Fibroblast of skin of right biceps (primary cell): ENCODE results near the gene SPAG9.
"Not testable (repeated sequence)": the region's sequence is repeated elsewhere in the genome, so short reads cannot be mapped to it uniquely, and the experiment has no call there.

Experiments used
- DNase-seq: peaks from one replicate; pipeline ENCODE4 v3.0.0-alpha.2; 2013

The SPAG9 gene

DNA sequence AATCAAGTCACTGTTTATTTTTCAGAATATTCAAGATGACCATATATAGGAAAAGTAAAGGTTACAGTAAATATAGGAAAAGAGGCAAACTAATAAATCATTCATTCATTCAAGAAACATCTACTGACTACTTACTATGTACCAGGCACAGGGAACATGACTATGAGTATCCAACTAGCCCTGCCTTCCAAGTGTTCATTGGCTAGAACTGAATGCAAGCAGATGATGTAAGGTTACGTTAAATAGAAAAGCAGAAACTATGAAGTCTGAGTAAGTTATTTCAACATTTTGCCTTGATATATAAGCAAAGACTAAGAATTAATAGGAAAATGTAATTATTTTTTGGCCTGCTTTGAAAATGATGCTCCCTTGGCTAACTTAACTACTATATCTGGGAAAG lies 36.7 kb downstream of the SPAG9 start:
- no peak for DNase-seq

DNA sequence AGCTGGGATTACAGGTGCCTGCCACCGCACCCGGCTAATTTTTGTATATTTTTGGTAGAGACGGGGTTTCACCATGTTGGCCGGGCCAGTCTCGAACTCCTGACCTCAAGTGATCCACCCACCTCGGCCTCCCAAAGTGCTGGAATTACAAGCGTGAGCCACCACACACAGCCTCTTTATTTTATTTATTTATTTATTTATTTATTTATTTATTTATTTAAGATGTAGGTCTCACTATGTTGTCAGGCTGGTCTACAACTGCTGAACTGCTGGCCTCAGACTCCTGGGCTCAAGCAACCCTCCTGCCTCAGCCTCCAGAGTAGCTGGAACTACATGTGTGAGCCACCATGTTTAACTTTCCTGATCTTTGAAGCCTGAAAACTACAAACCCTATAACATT lies 37.3 kb downstream of the SPAG9 start:
- DNase-seq, result not testable (repeated sequence)

DNA sequence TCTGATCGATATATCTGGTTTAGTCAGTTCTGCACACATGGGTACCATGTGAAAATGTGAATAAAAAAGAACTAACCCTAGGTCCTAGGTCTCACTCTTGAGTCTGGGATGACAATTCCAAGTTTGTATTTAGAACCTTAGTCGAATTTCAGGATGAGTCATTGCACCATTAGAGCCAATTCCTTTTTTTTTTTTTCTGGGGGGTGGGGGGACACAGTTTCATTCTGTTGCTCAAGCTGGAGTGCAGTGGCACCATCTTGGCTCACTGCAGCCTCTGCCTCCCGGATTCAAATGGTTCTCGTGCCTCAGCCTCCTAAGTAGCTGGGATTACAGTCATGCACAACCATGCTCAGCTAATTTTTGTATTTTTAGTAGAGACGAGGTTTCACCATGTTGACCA lies 41.6 kb downstream of the SPAG9 start:
- peak; percentile 68 for DNase-seq

DNA sequence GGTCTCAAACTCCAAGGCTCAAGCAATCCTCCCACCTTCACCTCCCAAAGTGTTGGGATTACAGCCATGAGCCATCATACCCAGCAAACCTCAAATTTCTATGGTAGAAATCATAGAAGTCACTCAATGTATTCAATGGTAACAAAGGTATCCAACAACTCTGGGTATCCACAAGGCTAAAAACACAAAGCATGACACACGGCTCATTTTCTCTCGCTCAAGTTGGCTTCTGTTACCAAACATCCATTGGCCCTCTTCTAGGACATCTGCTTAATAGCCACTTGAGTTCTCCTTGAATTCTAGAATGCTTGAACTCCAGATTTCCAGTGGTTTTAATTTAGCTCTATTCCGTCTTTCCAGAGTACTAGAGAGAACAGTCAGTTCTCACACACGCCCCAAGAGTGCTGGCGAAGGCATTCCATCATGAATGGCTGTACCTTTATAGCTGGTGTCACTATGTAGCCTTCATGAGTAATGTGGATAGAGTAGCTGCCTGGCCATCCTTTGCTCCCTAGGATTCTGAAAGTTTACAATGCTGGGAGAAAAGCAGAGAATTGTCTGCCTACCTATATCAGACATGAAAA lies 42.6 kb downstream of the SPAG9 start:
- DNase-seq, result no peak

DNA sequence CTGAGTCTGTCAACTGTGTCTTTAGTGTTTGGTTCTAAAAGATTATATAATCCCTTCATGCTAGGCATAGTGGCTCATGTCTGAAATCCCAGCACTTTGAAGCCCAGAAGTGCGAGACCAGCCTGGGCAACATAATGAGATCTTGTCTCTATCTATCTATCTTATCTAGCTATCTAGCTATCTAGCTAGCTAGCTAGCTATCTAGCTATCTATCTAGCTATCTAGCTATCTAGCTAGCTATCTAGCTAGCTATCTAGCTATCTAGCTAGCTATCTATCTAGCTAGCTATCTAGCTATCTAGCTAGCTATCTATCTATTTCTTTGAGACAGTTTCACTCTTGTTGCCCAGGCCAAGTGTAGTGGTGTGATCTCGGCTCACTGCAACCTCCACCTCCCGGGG lies 43.8 kb downstream of the SPAG9 start:
- DNase-seq, result no peak

DNA sequence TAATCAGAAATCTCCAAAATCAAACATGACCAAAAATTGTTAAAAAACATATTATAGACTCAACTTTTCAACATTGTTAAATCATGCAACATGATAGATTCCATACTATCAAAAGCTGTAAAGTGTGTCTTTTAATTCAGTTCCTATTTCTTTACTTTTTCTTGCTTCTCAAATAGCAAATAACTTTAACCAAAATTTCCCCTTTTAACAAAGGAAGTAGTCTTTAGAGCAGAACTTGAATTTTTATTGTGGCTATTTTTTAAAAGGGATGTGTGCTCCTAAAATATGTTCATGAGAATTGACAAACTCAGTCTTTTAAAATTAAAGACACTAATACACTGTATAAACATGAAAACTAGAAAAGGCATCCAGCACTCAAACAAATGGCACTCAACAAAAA lies 49.1 kb downstream of the SPAG9 start:
- DNase-seq, result no peak

DNA sequence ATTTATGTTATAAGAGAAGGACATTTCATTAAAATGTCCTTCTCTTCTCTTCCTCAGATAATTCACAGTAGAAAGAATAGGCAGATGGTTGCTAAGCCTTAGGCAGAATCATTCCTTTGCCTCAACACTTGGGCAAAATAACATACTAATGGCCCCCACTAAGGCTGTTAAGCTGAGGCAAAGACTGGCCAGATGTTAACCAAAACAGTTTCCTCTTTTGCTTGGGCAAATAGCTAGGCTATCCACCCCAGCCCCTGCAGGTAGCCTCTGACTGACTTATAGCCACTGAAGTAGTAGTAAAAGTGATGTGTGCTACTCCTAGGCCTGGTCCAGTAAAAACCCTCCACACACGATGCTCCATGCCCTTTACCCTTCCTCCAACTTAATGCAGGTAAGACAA lies 55.2 kb downstream of the SPAG9 start:
- no peak for DNase-seq

DNA sequence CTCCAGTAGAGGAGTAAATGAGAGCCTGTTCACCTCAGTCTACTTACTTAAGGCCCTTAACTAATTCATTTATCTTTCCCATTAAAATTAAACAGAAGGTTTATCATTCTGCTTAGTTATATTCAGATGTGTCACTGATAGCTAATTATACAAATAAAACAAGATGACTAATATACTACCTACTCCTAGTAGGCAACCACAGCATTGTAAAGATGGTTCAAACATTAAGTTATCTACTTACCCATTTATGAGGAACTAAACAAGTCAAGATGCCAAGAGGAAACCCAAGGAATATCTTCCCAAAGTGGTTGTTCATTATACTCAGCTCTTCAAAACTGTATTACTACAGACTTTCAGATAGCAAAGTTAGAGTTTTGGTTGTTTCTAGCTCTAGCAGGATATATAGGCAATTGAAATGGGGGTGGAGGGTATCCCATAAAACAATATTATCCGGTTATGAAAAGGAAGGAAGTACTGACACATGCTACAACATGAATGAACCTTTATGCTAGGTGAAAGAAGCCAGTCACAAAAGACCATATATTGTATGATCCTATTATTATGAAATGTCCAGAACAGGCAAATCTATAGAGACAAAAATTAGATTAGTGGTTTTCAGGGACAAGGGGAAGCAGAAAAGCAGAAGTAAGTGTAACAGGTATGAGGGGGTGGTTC lies 56.5 kb downstream of the SPAG9 start:
- DNase-seq, result no peak

DNA sequence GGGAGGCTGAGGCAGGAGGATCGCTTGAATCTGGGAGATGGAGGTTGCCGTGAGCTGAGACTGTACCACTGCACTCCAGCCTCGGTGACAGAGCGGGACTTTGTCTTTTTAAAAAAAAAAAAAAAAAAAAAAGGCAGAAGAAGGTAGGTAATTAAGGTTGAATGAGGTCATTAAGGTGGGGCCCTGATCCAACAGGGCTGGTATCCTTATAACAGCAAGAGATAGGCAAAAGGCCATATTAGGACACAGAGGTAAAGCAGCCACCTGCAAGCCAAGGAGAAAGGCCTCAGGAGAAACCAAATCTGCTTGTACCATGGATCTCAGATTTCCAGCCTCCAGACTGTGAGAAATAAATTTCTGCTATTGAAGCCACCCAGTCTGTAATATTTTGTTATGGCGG lies 60.3 kb downstream of the SPAG9 start:
- no peak for DNase-seq

DNA sequence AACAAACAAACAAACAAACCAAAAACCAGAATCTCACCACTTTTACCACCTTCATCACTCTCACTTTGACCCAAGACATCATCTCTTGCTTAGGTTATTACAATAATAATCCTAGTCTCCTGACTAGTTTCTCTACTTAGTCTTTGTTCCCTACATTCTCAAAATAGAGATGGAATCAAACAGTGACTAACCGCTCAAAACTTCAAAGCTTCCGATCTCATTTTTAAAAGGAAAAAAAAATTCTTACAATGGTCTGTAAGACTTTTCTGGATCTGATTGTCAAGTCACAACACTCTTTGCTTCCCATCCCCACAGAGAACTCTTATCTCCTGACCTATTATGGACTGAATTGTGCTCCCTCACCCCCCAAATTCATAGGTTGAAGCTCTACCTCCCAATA lies 60.9 kb downstream of the SPAG9 start:
- peak; percentile 66 for DNase-seq

DNA sequence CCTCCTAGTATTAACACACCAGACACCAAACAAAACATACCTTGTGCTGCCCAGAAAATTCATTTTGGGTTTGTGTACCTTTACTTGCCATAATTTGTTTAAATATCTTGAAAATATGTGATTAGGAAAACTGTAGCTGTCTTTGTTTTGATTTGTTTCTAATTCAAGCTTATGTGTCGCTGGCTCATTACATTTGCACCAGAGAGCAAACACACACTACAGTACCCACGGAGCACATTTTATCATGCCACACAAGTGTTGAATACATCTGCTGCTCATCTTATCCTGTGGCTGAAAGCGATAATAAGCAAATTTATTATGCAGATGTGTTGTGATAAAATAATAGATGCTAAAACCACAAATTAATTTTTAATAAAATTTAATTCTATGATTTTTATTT lies 63.1 kb downstream of the SPAG9 start:
- DNase-seq, result no peak

DNA sequence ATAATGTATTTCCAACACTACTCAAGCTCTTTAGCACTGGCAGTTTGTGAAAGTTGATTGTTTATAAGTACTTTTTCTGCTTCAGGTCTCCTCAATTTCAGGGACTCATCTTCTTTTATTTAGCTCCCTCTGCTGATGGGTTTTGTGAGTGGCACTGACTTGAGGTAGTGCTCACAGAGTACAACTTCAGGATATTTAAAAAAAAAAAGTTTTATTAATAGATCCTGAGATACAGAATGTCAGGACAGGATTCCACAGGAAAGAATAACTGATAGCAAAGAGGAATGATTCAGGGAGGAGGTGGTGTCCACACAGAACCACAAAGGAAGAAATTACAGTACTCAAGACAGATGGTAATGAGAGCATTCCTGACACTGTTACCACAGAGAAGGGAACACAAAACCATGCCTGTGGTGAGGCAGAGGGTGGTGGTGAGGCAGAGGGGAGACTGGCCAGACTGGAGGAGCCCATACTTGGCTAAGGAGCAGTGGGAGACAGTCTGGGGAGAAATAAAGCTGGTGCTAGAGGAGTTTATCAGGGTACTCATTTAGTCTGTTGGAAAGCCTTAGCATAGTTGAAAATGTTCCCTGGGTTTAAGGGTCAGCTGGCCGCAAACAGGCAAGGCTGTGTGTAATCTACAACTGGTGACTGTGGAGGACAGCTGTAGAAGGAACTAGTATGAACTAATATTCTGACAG lies 63.7 kb downstream of the SPAG9 start:
- DNase-seq, result peak; percentile 92

DNA sequence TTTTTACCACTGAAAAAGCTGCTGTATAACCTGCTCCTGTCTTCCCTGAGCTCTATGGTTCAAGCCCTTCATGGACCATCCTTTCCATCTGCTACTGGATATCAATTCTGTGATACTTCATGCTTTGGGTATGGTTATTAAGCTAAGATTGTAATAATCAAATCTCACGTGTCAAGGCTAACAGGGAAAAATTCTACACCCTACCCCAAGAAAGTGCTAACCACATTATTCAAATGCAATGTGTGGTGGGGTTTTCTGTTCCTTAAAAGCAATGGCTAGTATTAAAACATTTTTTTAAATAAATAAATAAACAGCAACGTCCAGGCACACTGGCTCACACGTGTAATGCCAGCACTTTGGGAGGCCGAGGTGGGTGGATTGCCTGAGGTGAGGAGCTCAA lies 65.9 kb downstream of the SPAG9 start:
- no peak for DNase-seq

DNA sequence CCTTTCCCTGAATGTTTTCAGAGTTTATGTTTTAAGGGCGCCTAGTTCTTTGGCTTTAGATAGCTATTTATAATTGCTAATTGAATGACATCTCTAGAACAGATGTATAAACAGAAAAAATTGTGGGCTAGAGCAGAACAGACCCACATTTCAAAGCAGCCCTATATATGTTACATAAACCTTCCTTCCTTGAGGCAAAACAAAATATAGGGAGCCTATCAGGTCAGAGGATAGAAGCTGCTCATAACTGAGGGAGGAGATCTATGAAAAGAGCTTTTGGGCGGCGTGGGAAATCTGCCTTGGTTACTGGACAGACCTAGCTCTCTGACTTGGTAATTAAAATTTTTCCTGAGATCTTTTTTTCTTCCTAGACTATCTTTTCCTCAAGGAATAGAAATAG lies 68.4 kb downstream of the SPAG9 start:
- no peak for DNase-seq

DNA sequence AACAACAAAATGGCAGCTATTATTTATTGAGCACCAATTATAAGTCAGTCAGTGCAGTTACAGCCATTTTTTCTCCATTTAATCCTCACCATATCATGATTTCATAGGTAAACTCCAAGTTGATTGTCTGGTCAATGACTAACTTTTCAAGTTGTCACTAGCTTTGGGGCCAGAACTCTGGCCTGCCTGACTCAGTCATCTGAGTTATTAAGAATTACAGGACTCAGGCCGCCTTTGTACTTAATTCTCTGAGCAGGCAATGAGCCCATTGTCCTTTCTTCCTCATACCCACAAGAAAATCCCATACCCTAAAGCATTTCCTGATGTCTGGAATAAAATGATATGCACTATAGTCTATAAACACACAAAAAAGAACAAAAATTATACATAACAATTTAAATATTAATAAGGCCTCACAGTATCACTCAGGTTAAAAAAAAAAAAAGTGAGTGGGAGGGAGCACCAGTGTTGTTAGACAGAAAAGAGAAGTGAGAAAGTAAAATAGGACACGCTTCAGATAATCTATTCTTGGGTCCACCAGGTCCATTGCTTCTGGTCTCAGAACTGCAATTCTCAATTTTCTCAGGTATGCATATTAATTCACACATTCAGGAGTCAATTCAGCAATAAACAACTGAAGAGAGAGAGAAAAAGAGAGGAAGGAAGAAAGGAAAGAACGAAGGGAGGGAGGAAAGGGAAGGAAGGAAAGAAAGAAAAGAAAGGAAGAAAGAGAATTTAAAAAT lies 70.2 kb downstream of the SPAG9 start:
- DNase-seq, result no peak

DNA sequence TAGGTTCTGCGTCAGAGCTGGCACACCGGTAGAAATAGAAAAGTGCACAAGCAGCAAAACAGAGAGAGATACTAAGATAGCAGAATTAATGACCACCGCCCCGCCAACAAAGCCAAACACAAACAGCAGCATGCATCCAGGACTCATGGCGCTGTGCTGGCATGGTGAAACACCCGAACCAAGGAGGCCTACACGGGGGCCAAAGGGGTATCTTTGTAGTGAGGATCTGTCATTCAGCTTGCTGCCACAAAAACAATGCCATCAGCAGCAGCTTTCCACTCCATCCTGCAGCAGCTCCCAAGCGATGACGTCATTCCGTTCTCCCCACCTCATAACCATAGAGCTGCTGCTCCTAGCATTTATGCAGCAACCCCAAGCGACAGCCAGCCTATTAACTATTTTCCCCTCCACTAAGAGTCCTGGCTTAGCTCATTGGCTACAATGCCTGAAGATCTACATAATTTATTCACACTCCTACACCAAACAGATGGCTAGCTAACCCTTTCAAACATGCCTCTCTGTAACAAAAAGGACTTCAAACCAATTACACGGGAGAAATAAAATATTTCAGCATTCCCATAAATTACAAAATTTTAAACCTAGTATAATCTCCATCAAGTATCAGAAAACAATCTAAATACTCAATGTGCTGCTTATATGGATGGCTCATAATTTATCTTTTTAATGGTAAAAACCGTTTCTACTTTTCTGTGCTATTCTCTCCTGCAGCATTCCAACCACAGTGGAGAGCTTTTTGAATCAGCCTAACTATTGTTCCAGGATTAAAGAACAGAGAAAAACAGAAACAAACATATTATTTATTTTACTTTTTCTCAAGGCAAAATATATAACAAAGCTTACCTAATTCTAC lies 73.9 kb downstream of the SPAG9 start:
- DNase-seq, result peak; percentile 91

DNA sequence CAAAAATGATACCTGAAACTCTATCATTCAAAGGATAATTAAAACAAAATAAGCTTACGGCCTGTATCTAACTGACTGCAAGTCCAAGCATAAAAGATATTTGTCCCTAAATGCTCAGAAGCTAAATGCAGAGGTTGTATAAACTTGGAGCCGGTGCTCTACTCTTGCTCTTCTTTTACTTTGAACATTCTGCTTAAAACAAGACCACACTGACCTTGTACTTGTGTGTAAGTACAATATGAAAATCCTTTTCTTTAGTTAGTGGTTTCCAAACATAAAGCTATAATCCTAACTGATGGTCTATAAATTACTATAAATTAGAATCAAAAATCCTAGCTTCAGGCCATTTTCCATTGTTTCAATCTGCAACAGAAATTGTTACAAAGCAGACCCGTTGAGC lies 74.6 kb downstream of the SPAG9 start:
- DNase-seq, result no peak

DNA sequence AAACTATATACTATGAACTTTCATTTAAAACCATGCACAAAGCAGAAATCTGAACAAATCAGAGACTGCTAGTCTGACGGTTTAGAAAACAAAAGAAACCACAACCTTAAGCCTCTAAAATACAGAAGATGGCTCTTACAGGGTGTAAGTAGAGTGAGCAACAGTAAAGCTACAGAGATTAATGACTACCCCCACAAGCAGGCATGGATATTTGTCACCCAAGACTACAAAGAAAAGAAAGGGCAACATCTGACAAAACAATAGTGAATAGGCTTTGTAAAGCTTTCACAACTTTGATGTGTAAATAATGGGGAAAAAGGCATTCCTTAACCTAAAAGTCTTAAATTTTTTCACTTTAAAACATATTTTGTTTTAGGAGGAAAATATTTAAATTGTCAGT lies 75.0 kb downstream of the SPAG9 start:
- DNase-seq, result peak; percentile 35

DNA sequence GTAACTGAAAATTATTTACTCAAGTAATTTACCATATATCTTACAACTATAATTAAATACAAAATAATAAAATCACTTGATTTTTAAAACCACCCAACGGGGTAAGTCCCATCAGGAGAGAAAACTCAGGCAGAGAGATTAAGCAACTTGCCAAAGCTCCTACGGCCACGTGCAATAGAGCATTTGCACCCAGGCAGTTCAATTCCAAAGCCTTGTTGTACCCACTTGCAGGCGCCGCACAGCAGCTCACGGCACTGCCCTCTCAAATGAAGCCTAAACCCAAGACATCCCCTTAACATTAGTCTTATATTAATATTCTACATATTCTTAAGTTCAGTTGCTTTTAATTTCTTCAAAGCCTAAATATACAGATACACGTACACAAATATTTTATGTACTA lies 75.7 kb downstream of the SPAG9 start:
- peak; percentile 22 for DNase-seq

DNA sequence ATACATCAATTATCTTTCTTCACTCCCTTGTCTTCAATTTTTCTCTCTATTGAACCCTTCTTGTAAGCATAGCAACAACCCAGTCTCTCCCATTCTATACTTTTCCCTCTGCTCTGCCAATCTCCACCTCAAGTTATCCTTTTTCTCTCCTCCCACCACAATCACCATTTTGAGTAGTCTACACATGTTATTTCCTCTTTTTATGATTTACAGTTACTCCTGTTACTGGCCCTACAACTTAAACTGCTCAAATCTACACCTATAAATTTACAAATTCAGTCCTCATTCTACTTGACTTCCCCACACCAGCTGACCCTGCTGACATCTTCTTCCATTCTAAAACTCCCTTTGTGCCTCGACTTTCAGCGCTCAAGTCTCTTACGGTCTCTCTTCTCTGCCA lies 84.6 kb downstream of the SPAG9 start:
- no peak for DNase-seq

DNA sequence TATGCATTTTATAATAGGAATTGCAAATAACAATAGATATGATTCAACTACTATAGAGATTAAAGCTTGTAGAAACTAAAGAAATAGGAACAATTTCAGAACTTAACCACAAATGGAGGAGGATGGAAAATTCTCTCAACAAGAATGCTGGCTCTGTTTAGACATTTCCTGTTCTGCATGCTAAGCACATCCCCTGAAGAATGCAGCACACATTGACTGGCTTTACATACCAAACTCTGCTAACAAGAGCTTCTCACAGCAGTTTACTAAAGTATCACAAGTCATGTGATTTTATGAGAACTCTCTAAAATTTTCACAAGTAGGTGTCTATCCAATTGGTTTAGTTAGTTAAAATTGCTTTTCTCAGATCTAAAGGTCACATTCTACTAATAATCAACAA lies 85.2 kb downstream of the SPAG9 start:
- DNase-seq, result peak; percentile 90

DNA sequence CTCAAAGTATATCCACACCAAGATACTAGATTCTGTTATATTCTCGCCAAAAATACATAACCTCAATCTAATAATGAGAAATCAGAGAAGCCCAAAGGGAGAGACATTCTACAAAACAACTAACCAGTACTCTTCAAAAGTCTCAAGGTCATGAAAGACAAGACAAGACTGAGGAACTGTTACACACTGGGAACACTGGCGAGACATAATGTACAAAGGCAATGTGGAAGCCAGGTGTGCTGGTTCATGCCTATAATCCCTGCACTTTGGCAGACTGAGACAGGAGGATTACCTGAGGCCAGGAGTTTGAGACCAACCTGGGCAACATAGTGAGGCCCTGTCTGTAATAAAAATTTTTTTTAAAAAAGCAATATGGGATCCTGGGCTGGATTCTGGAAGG lies 85.9 kb downstream of the SPAG9 start:
- no peak for DNase-seq

DNA sequence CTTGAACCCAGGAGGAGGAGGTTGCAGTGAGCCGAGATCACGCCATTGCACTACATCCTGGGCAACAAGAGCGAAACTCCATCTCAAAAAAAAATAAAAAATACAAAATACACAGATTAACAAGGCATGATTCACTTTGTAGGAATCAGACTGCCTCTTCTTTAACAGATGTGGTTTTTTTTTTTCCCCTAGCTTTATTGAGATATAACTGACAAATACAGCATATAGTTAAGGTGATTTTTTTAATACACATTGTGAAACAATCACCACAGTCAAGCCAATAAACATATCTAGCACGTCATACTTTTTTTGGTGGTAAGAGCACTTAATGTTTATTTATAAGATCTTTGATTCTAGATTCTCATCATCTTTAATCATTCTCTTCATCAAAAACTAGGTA lies 87.8 kb downstream of the SPAG9 start:
- peak; percentile 21 for DNase-seq
